ENCODE results near the gene ADGRG4. TPM values are rescaled to one million over a fixed set of nuclear protein-coding genes. Genes with fewer than 3 reads are reported as not detected.

Gene ADGRG4
- polyA plus RNA-seq, 1 of the 3 experiments (the other 2 are of a cell fraction) = not detected

DNA sequence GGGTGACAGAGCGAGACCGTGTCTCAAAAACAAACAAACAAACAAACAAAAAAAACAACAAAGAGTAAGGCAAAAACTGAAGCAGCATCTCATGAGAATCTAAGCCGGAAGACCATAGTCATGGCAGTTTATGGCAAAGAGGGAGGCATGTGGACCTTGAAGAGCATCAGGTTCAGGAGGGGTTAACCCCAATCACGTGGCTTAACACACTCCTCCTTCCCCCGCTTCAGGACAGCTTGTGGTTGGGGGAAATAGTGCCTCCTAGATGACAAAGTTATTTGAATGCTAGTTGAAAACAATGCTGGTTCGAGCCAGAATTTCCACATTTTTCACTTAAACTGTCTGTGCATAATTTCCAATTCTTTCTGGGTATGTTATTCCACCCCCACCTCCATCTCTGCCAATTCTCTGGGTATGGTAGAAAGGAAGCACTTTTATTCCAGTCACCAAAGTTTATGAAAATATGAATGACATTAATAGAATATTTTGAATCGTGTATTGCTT lies 37.9 kb upstream of the ADGRG4 start:
- no peak overlapping the region for H3K4me2 ChIP-seq
- CTCF ChIA-PET = interaction anchor here (1.9 kb wide), 1 partner anchor 234 kb away, joined by 7 read pairs; no protein-coding TSS in a partner anchor
- H2AFZ ChIP-seq (ENCODE audit: low read depth) = no peak overlapping the region
- H3K4me1 ChIP-seq (ENCODE audit: control insufficient read depth in 1 of 2, insufficient read depth in 2 of 2, low read depth in 1 of 2, low read length in 1 of 2) = 0 out of 4 replicates have a peak, but pooled peaks cover 0 to 4% of the 10 kb centered on the region in 2 experiments
- POLR2A ChIA-PET = no interaction called here
- no peaks in the 10 kb centered on the region for H3K79me2 ChIP-seq (ENCODE audit: insufficient read depth)
- no peak for DNase-seq
- H3K9ac ChIP-seq = no peak overlapping the region
- H3K36me3 ChIP-seq (replicated peaks in 1 of 2; ENCODE audit: control insufficient read depth in 1 of 2, insufficient read depth in 2 of 2, low read length in 1 of 2) = no peaks in the 10 kb centered on the region
- H3K4me3 ChIP-seq (ENCODE audit: low read depth in 2 of 2, low read length in 1 of 2) = no peak overlapping the region
- H3F3A ChIP-seq (replicated peaks; ENCODE audit: insufficient read depth) = peaks cover 4% of the 10 kb centered on the region
- TF ChIP-seq JUND (IDR thresholded peaks at IDR 0.05) = no peak
- TF ChIP-seq SIN3A (IDR thresholded peaks at IDR 0.05; ENCODE audit: borderline replicate concordance, low read depth, low read length) = no peak
- TF ChIP-seq EP300 (IDR thresholded peaks at IDR 0.05; ENCODE audit: borderline replicate concordance in 1 of 2, low read depth in 1 of 2, low read length in 1 of 2) = no peak
- TF ChIP-seq MAX (IDR thresholded peaks at IDR 0.05; ENCODE audit: low read depth) = no peak
- no peak for TF ChIP-seq CHD2 (IDR thresholded peaks at IDR 0.05; ENCODE audit: low read length, partially characterized antibody)
- no peak for TF ChIP-seq TCF12 (IDR thresholded peaks at IDR 0.05)
- no peak for TF ChIP-seq RXRA (IDR thresholded peaks at IDR 0.05; ENCODE audit: borderline replicate concordance, low read depth)
- no peak for TF ChIP-seq RCOR1 (IDR thresholded peaks at IDR 0.05; ENCODE audit: low read length)
- TF ChIP-seq, protein P1, sequence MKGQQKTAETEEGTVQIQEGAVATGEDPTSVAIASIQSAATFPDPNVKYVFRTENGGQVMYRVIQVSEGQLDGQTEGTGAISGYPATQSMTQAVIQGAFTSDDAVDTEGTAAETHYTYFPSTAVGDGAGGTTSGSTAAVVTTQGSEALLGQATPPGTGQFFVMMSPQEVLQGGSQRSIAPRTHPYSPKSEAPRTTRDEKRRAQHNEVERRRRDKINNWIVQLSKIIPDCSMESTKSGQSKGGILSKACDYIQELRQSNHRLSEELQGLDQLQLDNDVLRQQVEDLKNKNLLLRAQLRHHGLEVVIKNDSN (IDR thresholded peaks at IDR 0.05; ENCODE audit: borderline replicate concordance, low read depth) = no peak
- TF ChIP-seq, protein P2, sequence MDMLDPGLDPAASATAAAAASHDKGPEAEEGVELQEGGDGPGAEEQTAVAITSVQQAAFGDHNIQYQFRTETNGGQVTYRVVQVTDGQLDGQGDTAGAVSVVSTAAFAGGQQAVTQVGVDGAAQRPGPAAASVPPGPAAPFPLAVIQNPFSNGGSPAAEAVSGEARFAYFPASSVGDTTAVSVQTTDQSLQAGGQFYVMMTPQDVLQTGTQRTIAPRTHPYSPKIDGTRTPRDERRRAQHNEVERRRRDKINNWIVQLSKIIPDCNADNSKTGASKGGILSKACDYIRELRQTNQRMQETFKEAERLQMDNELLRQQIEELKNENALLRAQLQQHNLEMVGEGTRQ (IDR thresholded peaks at IDR 0.05; ENCODE audit: borderline replicate concordance, low read depth, low read length) = no peak
- TF ChIP-seq, protein P3, sequence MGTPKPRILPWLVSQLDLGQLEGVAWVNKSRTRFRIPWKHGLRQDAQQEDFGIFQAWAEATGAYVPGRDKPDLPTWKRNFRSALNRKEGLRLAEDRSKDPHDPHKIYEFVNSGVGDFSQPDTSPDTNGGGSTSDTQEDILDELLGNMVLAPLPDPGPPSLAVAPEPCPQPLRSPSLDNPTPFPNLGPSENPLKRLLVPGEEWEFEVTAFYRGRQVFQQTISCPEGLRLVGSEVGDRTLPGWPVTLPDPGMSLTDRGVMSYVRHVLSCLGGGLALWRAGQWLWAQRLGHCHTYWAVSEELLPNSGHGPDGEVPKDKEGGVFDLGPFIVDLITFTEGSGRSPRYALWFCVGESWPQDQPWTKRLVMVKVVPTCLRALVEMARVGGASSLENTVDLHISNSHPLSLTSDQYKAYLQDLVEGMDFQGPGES (IDR thresholded peaks at IDR 0.05; ENCODE audit: low read depth, low read length) = no peak
- no peak for TF ChIP-seq NRF1 (IDR thresholded peaks at IDR 0.05; ENCODE audit: low read depth, low read length)
- TF ChIP-seq FOXJ3 (CRISPR knock-in tag; IDR thresholded peaks at IDR 0.05) = no peak
- TF ChIP-seq SMC3 (IDR thresholded peaks at IDR 0.05; ENCODE audit: low read depth, low read length) = no peak
- TF ChIP-seq GABPA (IDR thresholded peaks at IDR 0.05; ENCODE audit: low read depth) = no peak
- TF ChIP-seq ELF1 (IDR thresholded peaks at IDR 0.05) = no peak
- no peak for TF ChIP-seq TAF1 (IDR thresholded peaks at IDR 0.05; ENCODE audit: borderline replicate concordance, low read depth, low read length)
- H3K9me3 ChIP-seq = no peaks in the 10 kb centered on the region
- no peaks in the 10 kb centered on the region for H4K20me1 ChIP-seq (ENCODE audit: insufficient read depth)
- H3K27ac ChIP-seq (ENCODE audit: low read depth in 2 of 2, low read length in 1 of 2) = no peak overlapping the region
- H3K9me2 ChIP-seq = no peaks in the 10 kb centered on the region
- 48% methylated on average over 7 of the region's 7 CpGs for WGBS (ENCODE audit: low lambda C conversion rate)
- H3K27me3 ChIP-seq (ENCODE audit: insufficient read depth) = no peaks in the 10 kb centered on the region

All from SK-N-SH (cell line).